Neutrophil (primary cell): ENCODE measurements around the gene INPP5A.

ENCODE experiments used
- H3K27ac ChIP-seq: fragments of 200-600 bp; sonication (generic); 2 replicates; pipeline ENCODE4 v1.5.1; 2016; ENCODE audit warnings: mild to moderate bottlenecking, moderate library complexity
- H3K27me3 ChIP-seq: fragments of 200-600 bp; sonication (generic); 2 replicates; pipeline ENCODE4 v1.6.0; 2016; ENCODE audit warnings: mild to moderate bottlenecking
- H3K36me3 ChIP-seq: fragments of 200-600 bp; sonication (generic); 2 replicates; pipeline ENCODE4 v1.5.1; 2017
- H3K4me1 ChIP-seq, 2 experiments: fragments of 200-600 bp in 1 of 2; sonication (generic) in 1 of 2; 1 replicate in 1 of 2; 2 replicates in 1 of 2; pipeline versions ENCODE4 v1.5.1 to v1.6.1; 2013 to 2016; ENCODE audit warnings: low read depth in 1 of 2, low read length in 1 of 2, mild to moderate bottlenecking in 1 of 2, moderate library complexity in 1 of 2; ENCODE audit not compliant: control insufficient read depth in 1 of 2, insufficient read depth in 1 of 2
- H3K4me3 ChIP-seq, 2 experiments: fragments of 200-600 bp in 1 of 2; sonication (generic) in 1 of 2; 1 replicate in 1 of 2; 2 replicates in 1 of 2; pipeline ENCODE4 v1.5.1; 2013 to 2016; ENCODE audit warnings: low read depth in 1 of 2, low read length in 1 of 2, mild to moderate bottlenecking in 1 of 2, moderate library complexity in 1 of 2
- H3K9me3 ChIP-seq: fragments of 200-600 bp; sonication (generic); 2 replicates; pipeline ENCODE4 v1.5.1; 2016
- TF ChIP-seq, protein P1 (sequence below): fragments of 200-600 bp; sonication (generic); IDR thresholded peaks from 2 replicates; pipeline ENCODE4 v1.5.1; 2016; ENCODE audit warnings: antibody characterized with exemption

The INPP5A gene

DNA sequence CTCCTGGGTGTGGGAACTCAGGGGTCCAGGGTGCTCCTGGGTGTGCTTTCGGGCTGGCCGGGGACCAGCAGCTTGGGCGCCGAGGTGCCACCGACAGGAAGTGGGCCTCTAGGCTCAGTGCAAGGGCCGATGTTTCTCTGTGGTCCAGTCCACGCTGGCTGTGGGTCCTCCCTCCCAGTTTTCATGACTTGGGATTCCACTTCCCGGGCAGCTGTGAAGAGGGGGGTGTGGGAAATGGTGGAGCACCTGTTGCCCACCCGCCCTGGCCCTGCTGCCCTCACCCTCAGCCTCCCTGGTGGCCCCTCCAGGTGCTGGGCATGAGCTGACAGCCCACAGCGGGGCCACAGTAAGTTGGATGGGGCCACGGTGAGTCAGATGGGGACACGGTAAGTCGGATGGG is 189.8 kb downstream of the INPP5A start:
- TF ChIP-seq, protein P1, sequence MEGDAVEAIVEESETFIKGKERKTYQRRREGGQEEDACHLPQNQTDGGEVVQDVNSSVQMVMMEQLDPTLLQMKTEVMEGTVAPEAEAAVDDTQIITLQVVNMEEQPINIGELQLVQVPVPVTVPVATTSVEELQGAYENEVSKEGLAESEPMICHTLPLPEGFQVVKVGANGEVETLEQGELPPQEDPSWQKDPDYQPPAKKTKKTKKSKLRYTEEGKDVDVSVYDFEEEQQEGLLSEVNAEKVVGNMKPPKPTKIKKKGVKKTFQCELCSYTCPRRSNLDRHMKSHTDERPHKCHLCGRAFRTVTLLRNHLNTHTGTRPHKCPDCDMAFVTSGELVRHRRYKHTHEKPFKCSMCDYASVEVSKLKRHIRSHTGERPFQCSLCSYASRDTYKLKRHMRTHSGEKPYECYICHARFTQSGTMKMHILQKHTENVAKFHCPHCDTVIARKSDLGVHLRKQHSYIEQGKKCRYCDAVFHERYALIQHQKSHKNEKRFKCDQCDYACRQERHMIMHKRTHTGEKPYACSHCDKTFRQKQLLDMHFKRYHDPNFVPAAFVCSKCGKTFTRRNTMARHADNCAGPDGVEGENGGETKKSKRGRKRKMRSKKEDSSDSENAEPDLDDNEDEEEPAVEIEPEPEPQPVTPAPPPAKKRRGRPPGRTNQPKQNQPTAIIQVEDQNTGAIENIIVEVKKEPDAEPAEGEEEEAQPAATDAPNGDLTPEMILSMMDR = no peak
- H3K36me3 ChIP-seq = peaks cover 75% of the 10 kb centered on the region
- no peak overlapping the region for H3K27ac ChIP-seq
- H3K27me3 ChIP-seq = no peaks in the 10 kb centered on the region
- H3K9me3 ChIP-seq = no peaks in the 10 kb centered on the region
- H3K4me1 ChIP-seq = peaks cover 8 to 10% of the 10 kb centered on the region in 2 experiments
- no peak overlapping the region for H3K4me3 ChIP-seq

DNA sequence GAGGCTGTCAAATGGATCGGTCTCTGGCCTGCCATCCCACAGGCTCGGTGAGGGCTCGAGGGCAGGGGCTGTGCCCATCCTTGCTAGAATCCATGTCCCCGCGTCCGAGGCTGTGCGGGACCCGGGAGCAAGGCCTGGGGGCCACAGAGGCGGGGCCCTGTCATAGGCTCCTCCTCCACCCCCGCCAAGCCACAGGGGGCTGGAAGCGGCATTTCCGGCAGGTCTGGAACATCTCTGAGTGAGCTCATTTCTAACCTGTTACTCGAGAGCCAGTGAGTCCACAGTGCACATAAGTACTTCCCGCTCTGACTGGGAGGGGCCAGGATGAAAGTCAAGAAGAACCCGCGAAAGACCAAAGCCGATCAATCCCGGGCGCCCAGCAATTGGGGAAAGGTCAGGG is 190.7 kb downstream of the INPP5A start:
- peaks cover 8 to 10% of the 10 kb centered on the region in 2 experiments for H3K4me1 ChIP-seq
- peaks cover 85% of the 10 kb centered on the region for H3K36me3 ChIP-seq
- H3K4me3 ChIP-seq = no peak overlapping the region
- no peaks in the 10 kb centered on the region for H3K27me3 ChIP-seq
- no peaks in the 10 kb centered on the region for H3K9me3 ChIP-seq
- TF ChIP-seq, protein P1 = no peak
- no peak overlapping the region for H3K27ac ChIP-seq

DNA sequence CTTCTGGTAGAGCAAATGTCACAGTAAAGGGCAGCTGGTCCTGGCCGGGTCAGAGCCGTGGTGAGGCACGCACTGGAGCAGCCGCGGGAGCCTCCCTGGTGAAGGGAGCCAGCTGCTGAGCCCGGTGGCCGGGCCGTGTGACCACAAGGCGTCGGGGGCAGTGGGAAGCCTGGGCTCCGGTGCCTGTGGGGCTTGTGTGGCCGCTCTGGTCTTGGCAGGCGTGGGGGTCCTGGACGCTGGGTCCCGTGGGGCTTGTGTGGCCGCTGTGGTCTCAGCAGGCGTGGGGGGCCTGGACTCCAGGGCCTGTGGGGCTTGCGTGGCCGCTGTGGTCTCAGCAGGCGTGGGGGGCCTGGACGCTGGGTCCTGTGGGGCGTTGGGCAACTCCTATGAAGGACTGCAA is 191.2 kb downstream of the INPP5A start:
- TF ChIP-seq, protein P1 = no peak

DNA sequence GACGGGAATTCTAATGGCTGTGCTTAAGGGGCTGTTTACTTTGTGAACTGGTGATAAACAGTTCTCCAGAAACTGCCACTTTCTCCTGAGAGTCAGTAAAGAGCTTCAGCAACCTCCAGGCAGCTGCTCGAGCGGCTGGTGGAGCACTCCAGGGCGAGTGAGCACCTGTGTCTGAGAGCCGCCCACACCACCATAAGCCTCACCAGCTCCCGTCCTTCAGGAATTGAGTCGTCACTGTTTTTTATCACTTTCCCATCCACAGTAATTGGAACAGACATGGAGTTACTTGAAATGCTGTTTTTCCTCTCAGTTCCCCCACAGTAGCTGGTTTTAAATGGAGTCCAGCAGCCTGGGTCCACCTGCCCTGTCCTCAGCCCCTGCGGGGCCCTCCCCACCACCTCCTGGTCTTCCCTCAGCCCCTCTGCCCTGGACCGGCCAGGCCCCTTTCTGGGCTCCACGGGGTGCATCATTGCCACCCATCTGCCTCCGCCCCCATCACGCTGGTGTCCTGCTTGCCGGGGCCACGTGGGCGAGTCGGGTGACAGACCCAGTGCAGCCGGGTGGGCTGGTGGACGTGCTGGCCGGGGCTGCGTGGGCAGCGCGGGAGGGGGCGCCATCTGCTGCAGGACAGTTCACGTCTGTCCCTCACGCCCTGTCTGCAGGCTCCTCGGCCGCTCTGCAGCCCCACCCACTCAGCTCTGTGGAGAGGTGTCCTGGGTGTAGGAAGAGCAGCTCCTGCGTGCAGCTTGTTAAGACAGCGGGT is 192.4 kb downstream of the INPP5A start:
- Histone ChIP-seq H3K4me1 (peaks cover 8 to 9% of the 10 kb centered on the region in 2 experiments), H3K9me3 (no peaks in the 10 kb centered on the region), H3K27ac (no peak overlapping the region), H3K4me3 (no peak overlapping the region), H3K27me3 (no peaks in the 10 kb centered on the region), H3K36me3 (peaks cover 91% of the 10 kb centered on the region)
- TF ChIP-seq, protein P1 = no peak

More for the DNA sequence above, 191.2 kb downstream of the INPP5A start:
- Histone ChIP-seq H3K9me3 (no peaks in the 10 kb centered on the region), H3K4me1 (peaks cover 8 to 10% of the 10 kb centered on the region in 2 experiments), H3K36me3 (peaks cover 89% of the 10 kb centered on the region), H3K4me3 (no peak overlapping the region), H3K27me3 (no peaks in the 10 kb centered on the region), H3K27ac (no peak overlapping the region)

DNA sequence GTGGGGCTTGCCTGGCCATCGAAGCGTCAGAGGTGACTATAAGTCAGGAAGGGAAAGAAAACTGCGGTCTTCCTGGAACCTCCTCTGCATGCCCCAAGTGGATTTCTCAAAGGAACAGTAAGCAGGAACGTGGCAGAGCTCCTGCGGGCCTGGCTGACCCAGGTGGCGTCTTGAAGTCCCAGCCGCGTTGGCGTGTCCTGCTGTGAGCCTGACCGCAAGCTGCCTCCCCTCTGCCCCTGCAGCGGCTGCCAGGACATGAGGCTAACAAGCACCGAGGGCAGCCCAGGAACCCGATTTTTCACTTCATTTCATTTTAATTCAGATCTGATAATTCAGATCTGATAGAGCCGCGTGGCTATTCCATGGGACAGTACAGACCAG is 193.0 kb downstream of the INPP5A start:
- TF ChIP-seq, protein P1 = no peak
- H3K27me3 ChIP-seq = no peaks in the 10 kb centered on the region
- H3K36me3 ChIP-seq = peaks cover 91% of the 10 kb centered on the region
- no peak overlapping the region for H3K27ac ChIP-seq
- H3K4me1 ChIP-seq = peaks cover 4% of the 10 kb centered on the region in 2 experiments
- no peaks in the 10 kb centered on the region for H3K9me3 ChIP-seq
- H3K4me3 ChIP-seq = no peak overlapping the region
